B cell (primary cell): ENCODE results near the gene DENND1A.

ENCODE experiments used
- CTCF ChIP-seq: fragments of 200-600 bp; IDR thresholded peaks from one replicate; pipeline ENCODE4 v1.8.0; 2022; ENCODE audit warnings: antibody characterized with exemption, mild to moderate bottlenecking
- EZH2 ChIP-seq: IDR thresholded peaks from 2 replicates; pipeline ENCODE4 v1.6.1; 2012; ENCODE audit warnings: borderline replicate concordance, low read depth, mild to moderate bottlenecking, moderate library complexity, low read length; ENCODE audit not compliant: insufficient read depth, poor library complexity, severe bottlenecking

GRCh38 chr9:123517512-123517911 is 412.4 kb downstream of the DENND1A start:
- TF ChIP-seq EZH2 (no peak), CTCF (no peak)
